Nephron (organoid): ENCODE measurements around the gene SF3A2.
"Not testable (repeated sequence)": the region's sequence is repeated elsewhere in the genome, so short reads cannot be mapped to it uniquely, and the experiment has no call there.

Source experiments
- H3K27ac Mint-ChIP-seq, 3 experiments: 2 replicates each; pipeline ENCODE4 v1.8.0; 2020; ENCODE audit warnings: mixed read lengths in 3 of 3, mild to moderate bottlenecking in 2 of 3, moderate library complexity in 1 of 3
- H3K27me3 Mint-ChIP-seq: 2 replicates; pipeline ENCODE4 v1.8.0; 2021; ENCODE audit warnings: low read depth, mild to moderate bottlenecking, moderate library complexity, mixed read lengths
- H3K36me3 Mint-ChIP-seq: 2 replicates; pipeline ENCODE4 v1.8.0; 2020; ENCODE audit warnings: low read depth, mixed read lengths
- H3K4me1 Mint-ChIP-seq: 2 replicates; pipeline ENCODE4 v1.8.0; 2020; ENCODE audit warnings: mixed read lengths
- H3K4me3 Mint-ChIP-seq, 3 experiments: 2 replicates each; pipeline ENCODE4 v1.8.0; 2020; ENCODE audit warnings: mild to moderate bottlenecking in 3 of 3, mixed read lengths in 3 of 3, moderate library complexity in 2 of 3
- H3K9me3 Mint-ChIP-seq: 2 replicates; pipeline ENCODE4 v1.8.0; 2020; ENCODE audit warnings: mixed read lengths
- CTCF ChIP-seq, 3 experiments: fragments of 200-600 bp; sonication (generic); IDR thresholded peaks; one replicate each; pipeline ENCODE4 v1.5.0; 2021; ENCODE audit warnings: antibody characterized with exemption in 3 of 3; ENCODE audit not compliant: unreplicated experiment in 3 of 3

SF3A2 gene

GRCh38 chr19:2197270-2197669, 39.4 kb upstream of the SF3A2 start:
- Mint-ChIP-seq H3K4me1 (no peaks in the 10 kb centered on the region), H3K27me3 (no peaks in the 10 kb centered on the region), H3K9me3 (no peaks in the 10 kb centered on the region), H3K27ac (no peak overlapping the region), H3K36me3 (peaks cover 24% of the 10 kb centered on the region), H3K4me3 (no peak overlapping the region)
- no peak for TF ChIP-seq CTCF (IDR thresholded peaks at IDR 0.05; ENCODE audit: unreplicated experiment in 3 of 3)

GRCh38 chr19:2198317-2198716, 38.3 kb upstream of the SF3A2 start:
- no peak overlapping the region for H3K4me3 Mint-ChIP-seq
- H3K36me3 Mint-ChIP-seq: peaks cover 22% of the 10 kb centered on the region
- H3K27ac Mint-ChIP-seq: no peak overlapping the region
- H3K4me1 Mint-ChIP-seq: no peaks in the 10 kb centered on the region
- no peak for TF ChIP-seq CTCF (IDR thresholded peaks at IDR 0.05; ENCODE audit: unreplicated experiment in 3 of 3)
- no peaks in the 10 kb centered on the region for H3K27me3 Mint-ChIP-seq
- no peaks in the 10 kb centered on the region for H3K9me3 Mint-ChIP-seq

GRCh38 chr19:2199215-2199614, 37.4 kb upstream of the SF3A2 start:
- TF ChIP-seq CTCF (IDR thresholded peaks at IDR 0.05; ENCODE audit: unreplicated experiment in 3 of 3): peak; percentile 37 to 57 (median 46)
- H3K4me1 Mint-ChIP-seq: no peaks in the 10 kb centered on the region
- no peak overlapping the region for H3K4me3 Mint-ChIP-seq
- peaks cover 22% of the 10 kb centered on the region for H3K36me3 Mint-ChIP-seq
- peak overlapping the region; percentile 27 to 81 (median 52) for H3K27ac Mint-ChIP-seq
- H3K27me3 Mint-ChIP-seq: no peaks in the 10 kb centered on the region
- no peaks in the 10 kb centered on the region for H3K9me3 Mint-ChIP-seq

GRCh38 chr19:2199861-2200623, 36.6 kb upstream of the SF3A2 start:
- H3K9me3 Mint-ChIP-seq: no peaks in the 10 kb centered on the region
- no peaks in the 10 kb centered on the region for H3K27me3 Mint-ChIP-seq
- H3K36me3 Mint-ChIP-seq: peaks cover 23% of the 10 kb centered on the region
- TF ChIP-seq CTCF (IDR thresholded peaks at IDR 0.05; ENCODE audit: unreplicated experiment in 3 of 3): no peak
- no peak overlapping the region for H3K27ac Mint-ChIP-seq
- no peaks in the 10 kb centered on the region for H3K4me1 Mint-ChIP-seq
- no peak overlapping the region for H3K4me3 Mint-ChIP-seq

- H3K27me3 Mint-ChIP-seq, H3K9me3 Mint-ChIP-seq, H3K27ac Mint-ChIP-seq, H3K4me1 Mint-ChIP-seq, H3K4me3 Mint-ChIP-seq: not testable (repeated sequence)
- peaks cover 28% of the 10 kb centered on the region for H3K36me3 Mint-ChIP-seq
These were observed 35.9 kb upstream of the SF3A2 start for GRCh38 chr19:2200624-2201294.

- Mint-ChIP-seq H3K27ac (no peak overlapping the region), H3K36me3 (peaks cover 29% of the 10 kb centered on the region), H3K27me3 (no peaks in the 10 kb centered on the region), H3K9me3 (no peaks in the 10 kb centered on the region), H3K4me1 (no peaks in the 10 kb centered on the region), H3K4me3 (no peak overlapping the region)
- no peak for TF ChIP-seq CTCF (IDR thresholded peaks at IDR 0.05; ENCODE audit: unreplicated experiment in 3 of 3)
These were observed 35.0 kb upstream of the SF3A2 start for GRCh38 chr19:2201473-2202148.
